CD4-positive, alpha-beta T cell (primary cell): ENCODE measurements around the gene FXR2. TPM values are rescaled to one million over a fixed set of nuclear protein-coding genes. Genes with fewer than 3 reads are reported as not detected.

Source experiments
- ATAC-seq: fragments of 200-7000 bp; cut with Tn5 transposase; one replicate; pipeline ENCODE4 v1.10.0; 2022; ENCODE audit warnings: mild to moderate bottlenecking; ENCODE audit not compliant: poor library complexity
- CTCF ChIA-PET: fragments of 350-600 bp; sonication (Branson Sonifier 250); formaldehyde crosslinking; loops from one replicate; lab custom pipeline; 2021; ENCODE audit warnings: antibody characterized with exemption, inconsistent platforms; lab: Charles Lee
- POLR2A ChIA-PET: fragments of 350-600 bp; sonication (Branson Sonifier 250); formaldehyde crosslinking; loops from one replicate; lab custom pipeline; 2021; ENCODE audit warnings: antibody characterized with exemption, inconsistent platforms; lab: Charles Lee
- DNase-seq, 14 experiments: peaks; one replicate each; pipeline ENCODE4 v3.0.0-alpha.2; 2013 to 2020; ENCODE audit warnings: mixed read lengths in 2 of 14
- H3K27ac ChIP-seq, 2 donors: one replicate each; pipeline versions ENCODE4 v1.5.1 to v1.7.0; 2013; ENCODE audit warnings: low read length in 2 of 2, low read depth in 1 of 2, mild to moderate bottlenecking in 1 of 2
- H3K27me3 ChIP-seq, 2 experiments: 1 replicate in 1 of 2; 2 replicates in 1 of 2; pipeline versions ENCODE4 v1.6.1 to v1.7.0; 2013; ENCODE audit warnings: low read length in 2 of 2, control low read depth in 1 of 2, mild to moderate bottlenecking in 1 of 2, moderate library complexity in 1 of 2; ENCODE audit not compliant: insufficient read depth in 2 of 2, control insufficient read depth in 1 of 2
- H3K36me3 ChIP-seq: one replicate; pipeline ENCODE4 v1.6.1; 2013; ENCODE audit warnings: low read length, control low read depth; ENCODE audit not compliant: insufficient read depth
- H3K4me1 ChIP-seq: one replicate; pipeline ENCODE4 v1.6.1; 2013; ENCODE audit warnings: low read length, control low read depth; ENCODE audit not compliant: insufficient read depth
- H3K4me3 ChIP-seq: one replicate; pipeline ENCODE4 v1.5.1; 2013; ENCODE audit warnings: mild to moderate bottlenecking, low read length, moderate library complexity
- H3K9me3 ChIP-seq, 2 experiments: 1 replicate in 1 of 2; 2 replicates in 1 of 2; pipeline versions ENCODE4 v1.6.1 to v1.7.0; 2013; ENCODE audit warnings: low read length in 2 of 2, mild to moderate bottlenecking in 2 of 2, control low read depth in 1 of 2, moderate library complexity in 1 of 2; ENCODE audit not compliant: control insufficient read depth in 1 of 2, insufficient read depth in 1 of 2
- H3K27ac Mint-ChIP-seq: one replicate; pipeline ENCODE4 v1.8.0; 2020; ENCODE audit warnings: mixed read lengths
- H3K27me3 Mint-ChIP-seq: one replicate; pipeline ENCODE4 v1.8.0; 2021; ENCODE audit warnings: mixed read lengths
- H3K36me3 Mint-ChIP-seq: one replicate; pipeline ENCODE4 v1.8.0; 2021; ENCODE audit warnings: low read depth, mixed read lengths
- H3K4me1 Mint-ChIP-seq: one replicate; pipeline ENCODE4 v1.8.0; 2021; ENCODE audit warnings: low read depth, mixed read lengths
- H3K4me3 Mint-ChIP-seq: one replicate; pipeline ENCODE4 v1.8.0; 2020; ENCODE audit warnings: mild to moderate bottlenecking, mixed read lengths
- H3K9me3 Mint-ChIP-seq: one replicate; pipeline ENCODE4 v1.8.0; 2020; ENCODE audit warnings: mixed read lengths
- CTCF ChIP-seq: fragments of 200-600 bp; IDR thresholded peaks from one replicate; pipeline ENCODE4 v1.8.0; 2022; ENCODE audit warnings: antibody characterized with exemption, mild to moderate bottlenecking
- intact Hi-C, 2 experiments: fragments of 100-400 bp; cut with DNase I in 1 of 2; cut with micrococcal nuclease in 1 of 2; formaldehyde crosslinking; loops; one replicate each; pipeline versions ENCODE4 v1.15.1 to v1.9.0; 2023 to 2025; cut with DNase I, micrococcal nuclease
- total RNA-seq, 174 experiments: library from RNA in 2 of 174; stranded (reverse) in 2 of 174; gene quantifications; one replicate each; pipeline ENCODE4 v1.2.3 and lab custom pipeline; 2021 to 2026

Gene FXR2
- total RNA-seq, 2 experiments from 2014 or later: 20.6 to 22.5 TPM

GRCh38 chr17:7563115-7563869 is 51.4 kb downstream of the FXR2 start:
- Mint-ChIP-seq H3K27ac (peak overlapping the region; percentile 93), H3K4me1 (peaks cover 33% of the 10 kb centered on the region), H3K9me3 (no peaks in the 10 kb centered on the region)

GRCh38 chr17:7562208-7562605 is 52.5 kb downstream of the FXR2 start:
- no peak for TF ChIP-seq CTCF
- Histone ChIP-seq H3K36me3 (peaks cover 40% of the 10 kb centered on the region), H3K27me3 (no peaks in the 10 kb centered on the region), H3K27ac (peak overlapping the region; percentile 78 to 88), H3K4me3 (peak overlapping the region; percentile 91), H3K4me1 (peaks cover 63% of the 10 kb centered on the region), H3K9me3 (no peaks in the 10 kb centered on the region)
- DNase-seq (no peak), ATAC-seq (no peak)
- peak overlapping the region; percentile 93 for H3K27ac Mint-ChIP-seq
- H3K4me3 Mint-ChIP-seq: peak overlapping the region; percentile 91
- intact Hi-C loops: loop anchor here in 1 of 2 experiments (5.0 kb wide), 1 partner anchor 310 kb away; the partner anchor contains the start of genes CTDNEP1 and ELP5
- no peaks in the 10 kb centered on the region for H3K9me3 Mint-ChIP-seq
- H3K27me3 Mint-ChIP-seq: no peaks in the 10 kb centered on the region
- POLR2A ChIA-PET: interaction anchor here (1.6 to 4.8 kb wide), 9 partner anchors 12 to 126 kb away, joined by 3 to 51 read pairs (median 17); partner anchors contain the start of genes FXR2, MPDU1, SAT2 and TMEM102
- CTCF ChIA-PET: interaction anchor here (2.3 to 2.9 kb wide), 6 partner anchors 27 to 206 kb away, joined by 13 to 48 read pairs (median 16); partner anchors contain the start of genes TMEM102, TP53 and WRAP53
- H3K4me1 Mint-ChIP-seq: peaks cover 34% of the 10 kb centered on the region
- peaks cover 47% of the 10 kb centered on the region for H3K36me3 Mint-ChIP-seq

More at GRCh38 chr17:7563115-7563869, 51.4 kb downstream of the FXR2 start:
- no peaks in the 10 kb centered on the region for H3K9me3 ChIP-seq
- POLR2A ChIA-PET: interaction anchor here (4.8 kb wide), 2 partner anchors 11 to 124 kb away, joined by 47 to 51 read pairs; partner anchors contain the start of genes TP53 and WRAP53
- peaks cover 46% of the 10 kb centered on the region for H3K36me3 ChIP-seq
- H3K27ac ChIP-seq: no peak overlapping the region
- ATAC-seq: no peak
- Mint-ChIP-seq H3K27me3 (no peaks in the 10 kb centered on the region), H3K36me3 (peaks cover 56% of the 10 kb centered on the region), H3K4me3 (peak overlapping the region; percentile 91)
- no peaks in the 10 kb centered on the region for H3K27me3 ChIP-seq
- no peak for DNase-seq
- intact Hi-C loops: loop anchor here in 1 of 2 experiments (5.0 kb wide), 1 partner anchor 311 kb away; the partner anchor contains the start of genes CTDNEP1 and ELP5
- TF ChIP-seq CTCF: no peak
- no peak overlapping the region for H3K4me3 ChIP-seq
- CTCF ChIA-PET: no interaction called here
- peaks cover 53% of the 10 kb centered on the region for H3K4me1 ChIP-seq

GRCh38 chr17:7561589-7562207 is 53.0 kb downstream of the FXR2 start, which contains the start of gene SENP3:
Gene SENP3, plus strand, starts transcription at chr17:7561919. Its CDS starts 1,158 bp downstream, at chr17:7563077.
- no peak for TF ChIP-seq CTCF
- H3K27me3 ChIP-seq: no peaks in the 10 kb centered on the region
- peaks cover 36% of the 10 kb centered on the region for H3K36me3 ChIP-seq
- ATAC-seq: peak; percentile 83
- peaks cover 34% of the 10 kb centered on the region for H3K4me1 Mint-ChIP-seq
- H3K9me3 Mint-ChIP-seq: no peaks in the 10 kb centered on the region
- H3K27ac Mint-ChIP-seq: peak within 1 kb of the TSS; percentile 93
- ChIA-PET POLR2A (interaction anchor here (0.8 to 4.8 kb wide), 27 partner anchors 9 to 327 kb away, joined by 3 to 51 read pairs (median 5); partner anchors contain the start of genes ACAP1, DVL2, FXR2 and MPDU1), CTCF (interaction anchor here (1.1 to 2.9 kb wide), 24 partner anchors 9 to 238 kb away, joined by 3 to 48 read pairs (median 10); partner anchors contain the start of genes ACAP1, CD68, FXR2 and MPDU1)
- H3K27ac ChIP-seq: peak within 1 kb of the TSS; percentile 88 to 96
- H3K4me3 Mint-ChIP-seq: peak within 1 kb of the TSS; percentile 95
- peaks cover 66% of the 10 kb centered on the region for H3K4me1 ChIP-seq
- intact Hi-C loops: loop anchor here (1.0 to 5.0 kb wide), 7 partner anchors 11 to 309 kb away; partner anchors contain the start of genes CTDNEP1 (in 1 of the 2), ELP5 (in 1 of the 2), POLR2A (in 1 of the 2) and TMEM102 (in 1 of the 2)
- peak; percentile 77 to 98 (median 86) for DNase-seq
- no peaks in the 10 kb centered on the region for H3K9me3 ChIP-seq
- H3K27me3 Mint-ChIP-seq: no peaks in the 10 kb centered on the region
- H3K4me3 ChIP-seq: peak within 1 kb of the TSS; percentile 91
- peaks cover 43% of the 10 kb centered on the region for H3K36me3 Mint-ChIP-seq
